PC-9 (cell line): ENCODE results near the gene DGKA. TPM values are rescaled to one million over a fixed set of nuclear protein-coding genes. Genes with fewer than 3 reads are reported as not detected.
A peak's percentile ranks its signal among the peaks of the same experiment; 100 is the strongest.

Experiments
- BruUV-seq: library from RNA; stranded (reverse); fragments of 400-500 nt; replicated peaks from 2 replicates; lab custom pipeline; 2021; lab: Mats Ljungman, UMichigan
- CTCF ChIA-PET: fragments of 300-600 bp; sonication (Branson Sonifier 250); formaldehyde crosslinking; loops from one replicate; lab custom pipeline; 2022; ENCODE audit warnings: antibody characterized with exemption; lab: Charles Lee
- POLR2A ChIA-PET: fragments of 300-600 bp; sonication (Branson Sonifier 250); formaldehyde crosslinking; loops from one replicate; lab custom pipeline; 2022; ENCODE audit warnings: antibody characterized with exemption; ENCODE audit not compliant: unreplicated experiment; lab: Charles Lee
- DNase-seq, 2 experiments: peaks; one replicate each; pipeline versions ENCODE4 v3.0.0 to v3.0.0-alpha.2; 2015 to 2022; ENCODE audit warnings: mixed read lengths in 1 of 2
- H2AFZ ChIP-seq: fragments of 200-600 bp; sonication (generic); 2 replicates; pipeline ENCODE4 v1.8.1; 2017; ENCODE audit warnings: antibody characterized with exemption
- H3F3A ChIP-seq: fragments of 200-600 bp; sonication (generic); 2 replicates; pipeline ENCODE4 v1.8.1; 2017; ENCODE audit warnings: antibody characterized with exemption, mild to moderate bottlenecking, low read depth; ENCODE audit not compliant: insufficient read depth
- H3K27ac ChIP-seq: fragments of 200-600 bp; sonication (generic); 2 replicates; pipeline ENCODE4 v1.6.1; 2016; ENCODE audit warnings: mixed run types
- H3K27me3 ChIP-seq: fragments of 200-600 bp; sonication (generic); 2 replicates; pipeline ENCODE4 v1.6.1; 2016; ENCODE audit warnings: low read depth, mixed run types; ENCODE audit not compliant: insufficient read depth
- H3K36me3 ChIP-seq: fragments of 200-600 bp; sonication (generic); 2 replicates; pipeline ENCODE4 v1.6.1; 2016; ENCODE audit warnings: low read depth, mixed run types
- H3K4me1 ChIP-seq: fragments of 200-600 bp; sonication (generic); replicated peaks from 2 replicates; pipeline ENCODE4 v1.6.1; 2016; ENCODE audit warnings: mixed run types; ENCODE audit not compliant: insufficient read depth
- H3K4me2 ChIP-seq: fragments of 200-600 bp; sonication (generic); 2 replicates; pipeline ENCODE4 v1.6.1; 2017; ENCODE audit warnings: mixed run types
- H3K4me3 ChIP-seq: fragments of 200-600 bp; sonication (generic); 2 replicates; pipeline ENCODE4 v1.6.1; 2016; ENCODE audit warnings: mixed run types
- H3K79me2 ChIP-seq: fragments of 200-600 bp; sonication (generic); 2 replicates; pipeline ENCODE4 v1.6.1; 2017; ENCODE audit warnings: low read depth, mixed run types
- H3K9me2 ChIP-seq: fragments of 200-600 bp; sonication (generic); 2 replicates; pipeline ENCODE4 v1.8.1; 2017; ENCODE audit warnings: mild to moderate bottlenecking; ENCODE audit not compliant: insufficient read depth
- H3K9me3 ChIP-seq: fragments of 200-600 bp; sonication (generic); 2 replicates; pipeline ENCODE4 v1.8.1; 2016; ENCODE audit warnings: low read depth; ENCODE audit not compliant: insufficient read depth
- H4K20me1 ChIP-seq: fragments of 200-600 bp; sonication (generic); 2 replicates; pipeline ENCODE4 v1.8.1; 2017; ENCODE audit not compliant: insufficient read depth
- EZH2 ChIP-seq: fragments of 200-600 bp; sonication (generic); IDR thresholded peaks from 2 replicates; pipeline ENCODE4 v1.8.0; 2017; ENCODE audit warnings: antibody characterized with exemption, low read depth
- intact Hi-C: fragments of 100-400 bp; cut with micrococcal nuclease; formaldehyde crosslinking; loops from one replicate; pipeline ENCODE4 v1.10.0; 2022; ENCODE audit not compliant: unreplicated experiment
- total RNA-seq: library from RNA; stranded (reverse); gene quantifications from 2 replicates; pipeline ENCODE4 v1.2.3, GENCODE V29; 2021
- TF ChIP-seq, protein P1 (sequence below): fragments of 200-600 bp; sonication (generic); conservative IDR thresholded peaks from 2 replicates; pipeline ENCODE4 v1.6.1; 2017; ENCODE audit warnings: mixed run types, antibody characterized with exemption, mild to moderate bottlenecking, moderate library complexity

DGKA gene
- total RNA-seq, 1 experiment from 2014 or later: 86.6 TPM

DNA sequence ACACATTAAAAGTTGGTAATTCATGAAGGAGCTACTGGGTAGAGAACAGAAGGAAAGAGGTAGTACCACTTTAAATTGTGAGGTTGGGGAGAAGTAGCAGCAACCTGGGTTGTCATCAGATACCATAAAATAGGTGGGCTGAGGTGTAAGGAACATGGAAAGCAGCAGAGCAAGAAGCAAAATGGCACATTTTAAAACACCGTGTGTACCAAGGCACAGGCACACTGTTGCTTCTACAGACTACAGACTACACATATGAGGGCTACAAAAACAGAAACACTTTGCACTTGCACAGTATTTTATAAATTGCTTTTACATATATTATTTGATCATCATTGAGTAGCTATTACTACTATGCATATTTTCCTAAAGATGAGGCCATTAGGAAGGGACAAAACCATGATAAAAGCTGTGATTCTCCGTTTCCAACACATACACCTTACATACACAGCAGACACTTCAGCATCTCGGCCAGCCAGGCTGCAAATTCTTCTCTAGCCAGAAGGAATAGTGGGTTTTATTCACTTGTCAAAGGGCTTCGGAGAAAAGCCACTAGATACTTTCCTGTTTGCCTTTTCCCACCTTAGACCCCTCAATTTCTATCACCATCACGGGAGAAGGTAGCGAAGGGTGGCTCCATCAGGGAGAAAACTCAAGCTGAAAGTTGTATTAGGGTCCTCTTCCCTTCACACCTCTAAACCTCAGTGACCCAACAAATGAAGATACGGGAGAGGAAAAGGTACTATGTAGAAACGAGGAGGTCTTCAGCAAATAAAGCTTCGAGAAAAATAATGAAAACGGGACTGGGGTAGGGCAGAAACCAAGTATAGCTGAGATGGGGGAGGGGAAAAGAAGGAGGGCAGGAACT, 4.9 kb upstream of the DGKA start:
- Histone ChIP-seq H2AFZ (peak overlapping the region; percentile 92), H3K27ac (peak overlapping the region; percentile 83), H3K4me1 (peaks cover 34% of the 10 kb centered on the region), H3K9me3 (no peaks in the 10 kb centered on the region), H3F3A (peaks cover 72% of the 10 kb centered on the region), H3K36me3 (peaks cover 12% of the 10 kb centered on the region; the same call in 1 of the 2 replicates), H4K20me1 (peaks cover 4% of the 10 kb centered on the region; the same call in 1 of the 2 replicates), H3K79me2 (peaks cover 67% of the 10 kb centered on the region), H3K4me3 (peak overlapping the region; percentile 100), H3K9me2 (no peaks in the 10 kb centered on the region), H3K27me3 (no peaks in the 10 kb centered on the region), H3K4me2 (peak overlapping the region; percentile 98)
- intact Hi-C loops: loop anchor here (2.0 to 5.0 kb wide), 2 partner anchors 109 to 115 kb away; partner anchors contain the start of genes ORMDL2, RPS26 and SARNP
- CTCF ChIA-PET: interaction anchor here (0.6 to 1.7 kb wide), 6 partner anchors 49 to 704 kb away, joined by 3 to 8 read pairs (median 4); partner anchors contain the start of genes BAZ2A, DNAJC14, ORMDL2 and SARNP
- POLR2A ChIA-PET: interaction anchor here (0.6 to 1.1 kb wide), 2 partner anchors 78 kb away, joined by 4 to 5 read pairs; no protein-coding TSS in a partner anchor
- TSS peak; percentile 31 for BruUV-seq
- TF ChIP-seq, protein P1, sequence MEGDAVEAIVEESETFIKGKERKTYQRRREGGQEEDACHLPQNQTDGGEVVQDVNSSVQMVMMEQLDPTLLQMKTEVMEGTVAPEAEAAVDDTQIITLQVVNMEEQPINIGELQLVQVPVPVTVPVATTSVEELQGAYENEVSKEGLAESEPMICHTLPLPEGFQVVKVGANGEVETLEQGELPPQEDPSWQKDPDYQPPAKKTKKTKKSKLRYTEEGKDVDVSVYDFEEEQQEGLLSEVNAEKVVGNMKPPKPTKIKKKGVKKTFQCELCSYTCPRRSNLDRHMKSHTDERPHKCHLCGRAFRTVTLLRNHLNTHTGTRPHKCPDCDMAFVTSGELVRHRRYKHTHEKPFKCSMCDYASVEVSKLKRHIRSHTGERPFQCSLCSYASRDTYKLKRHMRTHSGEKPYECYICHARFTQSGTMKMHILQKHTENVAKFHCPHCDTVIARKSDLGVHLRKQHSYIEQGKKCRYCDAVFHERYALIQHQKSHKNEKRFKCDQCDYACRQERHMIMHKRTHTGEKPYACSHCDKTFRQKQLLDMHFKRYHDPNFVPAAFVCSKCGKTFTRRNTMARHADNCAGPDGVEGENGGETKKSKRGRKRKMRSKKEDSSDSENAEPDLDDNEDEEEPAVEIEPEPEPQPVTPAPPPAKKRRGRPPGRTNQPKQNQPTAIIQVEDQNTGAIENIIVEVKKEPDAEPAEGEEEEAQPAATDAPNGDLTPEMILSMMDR: no peak
- DNase-seq: no peak

DNA sequence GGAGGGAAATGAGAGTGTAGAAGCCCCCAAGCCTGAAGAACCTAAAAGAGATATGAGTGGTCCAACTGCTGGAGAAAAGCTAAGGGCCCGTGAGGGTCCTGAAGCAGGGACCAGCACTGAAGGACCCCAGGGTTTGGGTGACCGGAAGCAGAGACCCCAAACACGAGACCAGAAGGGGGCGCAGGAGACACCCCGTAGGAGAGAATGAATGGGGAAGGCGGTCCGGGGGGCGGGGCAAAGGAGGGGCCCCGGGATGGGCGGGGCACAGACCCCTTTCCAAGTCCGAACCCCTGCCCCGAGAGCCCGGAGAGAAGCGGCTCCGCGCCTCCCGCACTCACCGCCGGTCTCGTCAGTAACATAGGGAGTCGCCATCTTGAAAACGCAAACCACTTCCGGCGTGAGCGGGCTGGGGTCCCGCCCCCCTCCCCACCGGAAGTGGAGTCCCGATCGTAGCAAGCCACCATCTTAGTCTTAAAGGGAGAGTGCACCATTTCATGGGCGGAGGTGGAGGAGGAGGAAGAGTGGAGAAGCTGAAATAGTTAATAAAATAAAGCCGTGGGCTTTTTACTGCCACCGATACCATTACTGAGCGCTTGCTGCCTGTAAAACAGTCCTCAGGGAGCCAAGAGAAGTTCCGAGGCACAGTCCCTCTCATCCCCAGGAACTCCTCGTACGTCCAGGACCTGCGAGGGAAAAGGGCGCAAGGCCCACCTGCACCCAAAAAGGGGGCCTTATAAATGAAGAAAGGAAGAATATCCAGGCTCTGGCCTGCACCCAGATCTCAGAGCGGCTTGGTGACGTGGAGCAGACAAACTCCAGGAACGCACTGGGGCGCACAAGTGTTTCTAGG, 4.0 kb upstream of the DGKA start:
- POLR2A ChIA-PET: interaction anchor here (0.6 to 0.9 kb wide), 3 partner anchors 58 to 97 kb away, joined by 4 to 7 read pairs (median 5); partner anchors contain the start of gene SUOX
- no TSS peak for BruUV-seq

More for the DNA sequence above, 4.0 kb upstream of the DGKA start:
- H3K4me2 ChIP-seq: peak overlapping the region; percentile 98
- peaks cover 12% of the 10 kb centered on the region; the same call in 1 of the 2 replicates for H3K36me3 ChIP-seq
- H2AFZ ChIP-seq: peak overlapping the region; percentile 92
- 0 out of 2 replicates have a peak, but pooled peaks cover 3% of the 10 kb centered on the region for H4K20me1 ChIP-seq
- peak overlapping the region; percentile 100 for H3K4me3 ChIP-seq
- H3K9me2 ChIP-seq: no peaks in the 10 kb centered on the region
- peak overlapping the region; percentile 83 for H3K27ac ChIP-seq
- intact Hi-C loops: loop anchor here (1.0 to 5.0 kb wide), 3 partner anchors 98 to 114 kb away; partner anchors contain the start of genes DNAJC14, ORMDL2, RPS26 and SARNP
- peaks cover 70% of the 10 kb centered on the region for H3F3A ChIP-seq
- peak; percentile 82 to 85 for DNase-seq
- peaks cover 39% of the 10 kb centered on the region for H3K4me1 ChIP-seq
- CTCF ChIA-PET: interaction anchor here (0.6 to 1.7 kb wide), 10 partner anchors 12 to 1152 kb away, joined by 3 to 30 read pairs (median 8); partner anchors contain the start of genes BLOC1S1, DNAJC14, NEMP1 and ORMDL2
- no peaks in the 10 kb centered on the region for H3K27me3 ChIP-seq
- no peaks in the 10 kb centered on the region for H3K9me3 ChIP-seq
- H3K79me2 ChIP-seq: peaks cover 62% of the 10 kb centered on the region
- TF ChIP-seq EZH2: no peak
- TF ChIP-seq, protein P1: peak; percentile 86
